Muscle of leg (tissue), 11 donors: ENCODE results near the gene ERICH6B. TPM values are rescaled to one million over a fixed set of nuclear protein-coding genes. Genes with fewer than 3 reads are reported as not detected.

Experiments
- DNase-seq: peaks from one replicate; pipeline ENCODE4 v3.0.0; 2013
- H3K27ac ChIP-seq: one replicate; pipeline ENCODE4 v1.5.1; 2013; ENCODE audit warnings: mild to moderate bottlenecking, low read length, control low read depth
- H3K27me3 ChIP-seq: one replicate; pipeline ENCODE4 v1.6.1; 2013; ENCODE audit warnings: low read length; ENCODE audit not compliant: control insufficient read depth, insufficient read depth
- H3K36me3 ChIP-seq: one replicate; pipeline ENCODE4 v1.6.1; 2013; ENCODE audit warnings: low read length; ENCODE audit not compliant: control insufficient read depth, insufficient read depth
- H3K4me1 ChIP-seq: one replicate; pipeline ENCODE4 v1.6.1; 2013; ENCODE audit warnings: low read length; ENCODE audit not compliant: control insufficient read depth, insufficient read depth
- H3K4me3 ChIP-seq: one replicate; pipeline ENCODE4 v1.5.1; 2013; ENCODE audit warnings: low read length, control low read depth
- H3K9me3 ChIP-seq: replicated peaks from 2 replicates; pipeline ENCODE4 v1.6.1; 2013; ENCODE audit warnings: low read depth, low read length; ENCODE audit not compliant: control insufficient read depth
- WGBS: methylation state at CpG from one replicate; pipeline ENCODE4 v1.1.5; 2013; ENCODE audit warnings: missing lambda C conversion rate; ENCODE audit not compliant: insufficient coverage; 5-methylcytosine and 5-hydroxymethylcytosine counted together
- polyA plus RNA-seq, 8 donors: library from polyadenylated mRNA; unstranded; fragments of 120-200 nt; gene quantifications; one replicate each; pipeline versions ENCODE4 v1.2.1 to v1.2.3, GENCODE V29; 2013; ENCODE audit warnings: inconsistent platforms in 1 of 8, low replicate concordance in 1 of 8; ENCODE audit not compliant: insufficient read length in 8 of 8, insufficient read depth in 1 of 8
- total RNA-seq: library from RNA; stranded (reverse); fragments of 120-200 nt; gene quantifications from one replicate; pipeline ENCODE4 v1.2.4, GENCODE V29; 2013

ERICH6B gene
- total and polyA plus RNA-seq, 9 donors = 0.35 to 2.4 (median 0.76) TPM; not detected in 1

DNA sequence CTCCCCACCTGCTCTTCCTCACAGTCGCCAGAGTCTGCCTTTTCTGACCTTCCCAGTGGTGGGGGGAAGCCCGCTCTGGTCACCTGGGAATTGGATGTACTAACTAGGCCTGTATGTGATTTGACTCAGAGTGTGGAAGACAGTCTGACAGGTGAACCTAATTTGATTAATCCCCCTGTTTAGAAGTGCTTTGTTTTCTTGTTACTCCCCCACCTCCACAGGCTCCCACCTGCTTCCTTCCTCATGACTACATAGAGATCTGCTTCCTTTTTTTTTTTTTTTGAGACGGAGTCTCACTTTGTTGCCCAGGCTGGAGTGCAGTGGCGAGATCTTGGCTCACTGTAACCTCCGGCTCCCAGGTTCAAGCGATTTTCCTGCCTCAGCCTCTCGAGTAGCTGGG is 106.8 kb downstream of the ERICH6B start:
- Histone ChIP-seq H3K9me3 (no peaks in the 10 kb centered on the region), H3K36me3 (peaks cover 38% of the 10 kb centered on the region), H3K27ac (no peak overlapping the region), H3K4me3 (no peak overlapping the region), H3K27me3 (no peaks in the 10 kb centered on the region), H3K4me1 (no peaks in the 10 kb centered on the region)
- DNase-seq = no peak
- WGBS = 100% methylated on average over 4 of the region's 7 CpGs

GRCh38 chr13:45506811-45507210 is 108.7 kb downstream of the ERICH6B start:
- Histone ChIP-seq H3K36me3 (peaks cover 37% of the 10 kb centered on the region), H3K27ac (no peak overlapping the region), H3K27me3 (no peaks in the 10 kb centered on the region), H3K9me3 (no peaks in the 10 kb centered on the region), H3K4me1 (no peaks in the 10 kb centered on the region), H3K4me3 (no peak overlapping the region)
- WGBS = 73% methylated on average over 5 of the region's 6 CpGs
- DNase-seq = no peak

- no peak overlapping the region for H3K27ac ChIP-seq
- H3K27me3 ChIP-seq = no peaks in the 10 kb centered on the region
- no peak overlapping the region for H3K4me3 ChIP-seq
- no peaks in the 10 kb centered on the region for H3K9me3 ChIP-seq
- DNase-seq = no peak
- no peaks in the 10 kb centered on the region for H3K4me1 ChIP-seq
- peaks cover 42% of the 10 kb centered on the region for H3K36me3 ChIP-seq
Observed at GRCh38 chr13:45503658-45504057, 111.9 kb downstream of the ERICH6B start.

DNA sequence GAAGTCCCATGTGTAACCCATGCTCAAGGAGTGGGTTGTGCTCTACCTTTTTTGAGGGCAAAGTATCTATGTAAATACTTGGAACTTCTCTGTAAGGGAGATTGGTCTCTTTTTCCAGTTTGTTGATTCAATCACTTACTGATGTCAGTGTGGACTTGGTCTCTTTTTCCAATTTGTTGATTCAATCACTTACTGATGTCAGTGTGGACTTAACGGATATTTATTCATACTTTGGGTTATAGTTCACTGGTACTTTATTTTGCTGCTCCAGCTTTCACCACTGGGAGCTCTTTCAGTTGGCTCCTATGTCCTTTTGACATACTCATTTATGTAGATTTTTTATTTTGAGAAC is 114.4 kb downstream of the ERICH6B start:
- Histone ChIP-seq H3K4me1 (no peaks in the 10 kb centered on the region), H3K27ac (no peak overlapping the region), H3K27me3 (no peaks in the 10 kb centered on the region), H3K9me3 (no peaks in the 10 kb centered on the region), H3K4me3 (no peak overlapping the region), H3K36me3 (peaks cover 40% of the 10 kb centered on the region)
- WGBS = no CpG with 5 or more reads among the region's 1 CpG
- DNase-seq = no peak

DNA sequence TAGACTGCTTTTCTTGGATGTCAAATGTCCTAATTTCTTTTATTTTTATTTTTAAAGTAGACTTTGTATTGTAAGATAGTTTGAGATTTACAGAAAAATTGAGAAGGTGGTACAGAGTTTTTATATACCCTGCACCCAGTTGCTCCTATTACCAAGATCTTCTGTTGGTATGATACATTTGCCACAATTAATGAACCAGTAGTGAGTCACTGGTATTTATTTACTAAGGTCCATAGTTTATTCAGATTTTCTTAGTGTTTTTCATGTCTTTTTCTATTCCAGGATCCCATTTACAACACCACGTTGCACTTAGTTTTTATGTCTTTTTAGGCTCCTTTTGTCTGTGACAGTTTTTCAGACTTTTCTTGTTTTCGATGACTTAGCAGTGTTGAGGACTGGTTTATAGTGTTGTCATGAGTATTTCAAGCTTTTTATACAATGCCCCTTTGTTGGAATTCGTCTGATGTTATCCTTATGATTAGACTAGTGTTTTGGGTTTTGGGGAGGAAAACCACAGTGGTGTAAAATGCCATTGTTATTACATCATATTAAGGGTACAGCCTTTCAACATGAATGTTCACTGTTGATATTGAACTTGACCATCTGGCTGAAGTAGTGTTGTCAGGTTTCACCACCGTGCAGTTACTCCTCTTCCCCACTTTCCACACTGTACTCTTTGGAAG is 114.9 kb downstream of the ERICH6B start:
- no peaks in the 10 kb centered on the region for H3K27me3 ChIP-seq
- H3K36me3 ChIP-seq = peaks cover 37% of the 10 kb centered on the region
- H3K27ac ChIP-seq = no peak overlapping the region
- no peak for DNase-seq
- H3K4me3 ChIP-seq = no peak overlapping the region
- H3K4me1 ChIP-seq = no peaks in the 10 kb centered on the region
- H3K9me3 ChIP-seq = no peaks in the 10 kb centered on the region
- no CpG with 5 or more reads among the region's 4 CpGs for WGBS

DNA sequence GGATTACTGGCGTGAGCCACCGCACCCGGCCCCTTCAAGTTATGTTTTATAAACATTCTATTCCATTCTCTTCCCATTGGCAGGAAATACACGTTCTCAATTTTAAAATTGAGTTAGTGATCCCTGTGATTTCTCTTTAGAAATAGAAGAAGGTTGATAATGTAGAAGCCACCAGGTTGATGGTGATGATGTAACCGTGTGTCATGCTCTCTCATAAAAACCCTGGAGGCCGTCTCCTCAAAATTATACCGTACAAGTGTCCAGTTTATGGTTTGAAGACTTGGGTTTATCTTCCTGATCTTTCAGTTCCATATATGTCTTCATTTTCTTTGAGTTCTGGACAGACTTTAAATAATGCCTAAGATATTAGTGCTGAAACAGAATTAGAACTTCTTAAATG is 118.6 kb downstream of the ERICH6B start:
- Histone ChIP-seq H3K27me3 (no peaks in the 10 kb centered on the region), H3K27ac (no peak overlapping the region), H3K9me3 (no peaks in the 10 kb centered on the region), H3K4me3 (no peak overlapping the region), H3K4me1 (no peaks in the 10 kb centered on the region), H3K36me3 (peaks cover 27% of the 10 kb centered on the region)
- no peak for DNase-seq
- no CpG with 5 or more reads among the region's 7 CpGs for WGBS

DNA sequence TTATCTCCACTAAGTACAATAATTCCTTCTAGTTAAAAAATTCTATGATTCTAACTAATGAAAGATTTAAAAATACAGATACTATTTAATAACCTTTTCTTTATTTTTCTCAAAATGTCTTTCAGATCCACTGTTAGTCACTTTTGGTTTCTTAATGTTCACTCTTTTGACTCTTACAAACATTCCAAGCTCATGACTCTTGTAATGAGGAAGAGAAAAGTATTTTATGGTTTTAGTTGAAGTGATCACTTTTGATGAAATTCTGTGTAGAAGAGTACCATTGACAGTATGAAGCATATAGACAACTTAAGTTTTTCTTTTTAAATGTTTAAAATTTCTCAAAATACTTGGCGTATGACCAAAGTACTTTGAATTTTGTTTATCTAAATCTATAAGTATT is 123.0 kb downstream of the ERICH6B start:
- Histone ChIP-seq H3K4me3 (no peak overlapping the region), H3K27me3 (no peaks in the 10 kb centered on the region), H3K36me3 (peaks cover 24% of the 10 kb centered on the region), H3K4me1 (no peaks in the 10 kb centered on the region), H3K27ac (no peak overlapping the region), H3K9me3 (no peaks in the 10 kb centered on the region)
- DNase-seq = no peak
- WGBS = no CpG with 5 or more reads among the region's 1 CpG

Other genes with a start within 250 kb of the ERICH6B start
- gene SLC25A30, start 197.4 kb downstream of the ERICH6B start, total RNA-seq = 11.6 TPM
- 10 to 100 TPM; 11.6 to 19.6 (median 14.6) TPM for gene SLC25A30, start 197.4 kb downstream of the ERICH6B start, polyA plus RNA-seq
- gene COG3, start 150.8 kb downstream of the ERICH6B start, total RNA-seq = 27.4 TPM
- gene COG3, start 150.8 kb downstream of the ERICH6B start, polyA plus RNA-seq = 10 to 100 TPM; 17.6 to 22.9 (median 19.7) TPM
- gene CBY2, start 86.6 kb upstream of the ERICH6B start, total RNA-seq = not detected
- not detected for gene CBY2, start 86.6 kb upstream of the ERICH6B start, polyA plus RNA-seq
- gene SIAH3, start 236.0 kb upstream of the ERICH6B start, total RNA-seq = 0.27 TPM
- gene SIAH3, start 236.0 kb upstream of the ERICH6B start, polyA plus RNA-seq = under 1 TPM; 0.07 to 0.45 (median 0.15) TPM